Ascending aorta (tissue), 2 donors: Measurements from ENCODE around the gene CIBAR2. TPM values are rescaled to one million over a fixed set of nuclear protein-coding genes. Genes with fewer than 3 reads are reported as not detected.

ENCODE experiments used
- DNase-seq, 2 donors: peaks; one replicate each; pipeline ENCODE4 v3.0.0-alpha.2; 2019; ENCODE audit warnings: low spot score in 2 of 2
- H3K27ac ChIP-seq, 2 donors: fragments of 200-600 bp; sonication (generic); one replicate each; pipeline ENCODE4 v1.5.1; 2016 to 2017; ENCODE audit warnings: mild to moderate bottlenecking in 1 of 2
- H3K27me3 ChIP-seq: fragments of 200-600 bp; sonication (generic); one replicate; pipeline ENCODE4 v1.5.1; 2017
- H3K36me3 ChIP-seq, 2 donors: fragments of 200-600 bp; sonication (generic); one replicate each; pipeline ENCODE4 v1.5.1; 2016
- H3K4me1 ChIP-seq, 2 donors: fragments of 200-600 bp; sonication (generic); one replicate each; pipeline ENCODE4 v1.5.1; 2016 to 2017; ENCODE audit warnings: mild to moderate bottlenecking in 1 of 2
- H3K4me3 ChIP-seq, 2 donors: fragments of 200-600 bp; sonication (generic); one replicate each; pipeline ENCODE4 v1.5.1; 2016 to 2017; ENCODE audit warnings: mild to moderate bottlenecking in 1 of 2
- H3K9me3 ChIP-seq, 2 donors: fragments of 200-600 bp; sonication (generic); one replicate each; pipeline ENCODE4 v1.5.1; 2016
- intact Hi-C: fragments of 100-400 bp; cut with DNase I; formaldehyde crosslinking; loops from one replicate; pipeline ENCODE4 v1.15.1; 2023
- total RNA-seq: library from RNA; depleted of rRNA; stranded (reverse); fragments of >200 nt; gene quantifications from one replicate; pipeline ENCODE4 v1.1.0, GENCODE V29; 2016
- TF ChIP-seq, protein P1 (sequence below), 3 experiments: fragments of 200-600 bp in 2 of 3; fragments of 450-650 bp in 1 of 3; sonication (generic) in 2 of 3; IDR thresholded peaks; one replicate each; pipeline ENCODE4 v1.5.1; 2016 to 2019; ENCODE audit warnings: antibody characterized with exemption in 3 of 3, mild to moderate bottlenecking in 1 of 3, moderate library complexity in 1 of 3

CIBAR2 gene
- total RNA-seq, 1 donor from 2014 or later = not detected

DNA sequence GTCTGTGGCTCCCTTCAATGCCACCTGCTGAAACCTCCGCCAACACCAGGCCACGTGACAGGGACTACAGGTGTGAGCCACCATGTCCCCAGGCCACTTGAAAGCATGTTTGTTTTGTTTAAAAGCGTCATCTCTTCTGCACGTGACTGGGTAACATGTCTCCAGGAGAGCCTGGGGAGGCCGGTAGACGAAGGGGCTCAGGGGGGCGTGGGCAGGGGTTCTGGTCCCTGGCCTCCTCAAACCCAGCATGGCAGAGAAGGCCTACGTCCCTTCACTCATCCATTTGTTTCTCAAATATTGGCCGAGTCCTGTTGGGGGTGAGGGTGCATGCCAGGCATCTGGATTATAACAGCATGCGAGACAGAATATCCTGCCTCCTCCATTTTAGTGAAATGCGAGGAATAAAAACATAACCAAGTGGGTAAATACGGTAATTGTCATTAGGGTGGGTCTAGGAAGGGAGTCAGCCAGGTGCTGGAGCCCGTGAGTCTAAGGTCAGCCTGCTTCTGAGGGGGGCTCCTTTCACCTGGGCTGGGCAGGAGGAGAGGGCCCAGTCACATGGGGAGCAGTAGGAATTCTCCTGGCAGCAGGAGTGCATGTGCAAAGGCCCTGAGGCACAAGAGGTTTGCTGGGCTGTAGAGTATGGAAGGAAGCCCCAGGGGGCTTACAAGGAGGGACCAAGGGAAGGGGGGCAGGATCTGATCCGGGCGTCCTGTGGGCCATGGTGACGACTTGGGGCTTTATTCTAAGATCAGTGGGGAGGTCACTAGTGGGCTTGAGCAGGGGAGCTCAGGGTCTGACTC is 26.8 kb upstream of the CIBAR2 start:
- Histone ChIP-seq H3K36me3 (no peaks in the 10 kb centered on the region), H3K27ac (no peak overlapping the region), H3K4me3 (no peak overlapping the region), H3K9me3 (no peaks in the 10 kb centered on the region), H3K27me3 (no peaks in the 10 kb centered on the region), H3K4me1 (peaks cover 3 to 13% of the 10 kb centered on the region in 2 donors)
- DNase-seq = no peak
- intact Hi-C loops = no loop called here
- TF ChIP-seq, protein P1, sequence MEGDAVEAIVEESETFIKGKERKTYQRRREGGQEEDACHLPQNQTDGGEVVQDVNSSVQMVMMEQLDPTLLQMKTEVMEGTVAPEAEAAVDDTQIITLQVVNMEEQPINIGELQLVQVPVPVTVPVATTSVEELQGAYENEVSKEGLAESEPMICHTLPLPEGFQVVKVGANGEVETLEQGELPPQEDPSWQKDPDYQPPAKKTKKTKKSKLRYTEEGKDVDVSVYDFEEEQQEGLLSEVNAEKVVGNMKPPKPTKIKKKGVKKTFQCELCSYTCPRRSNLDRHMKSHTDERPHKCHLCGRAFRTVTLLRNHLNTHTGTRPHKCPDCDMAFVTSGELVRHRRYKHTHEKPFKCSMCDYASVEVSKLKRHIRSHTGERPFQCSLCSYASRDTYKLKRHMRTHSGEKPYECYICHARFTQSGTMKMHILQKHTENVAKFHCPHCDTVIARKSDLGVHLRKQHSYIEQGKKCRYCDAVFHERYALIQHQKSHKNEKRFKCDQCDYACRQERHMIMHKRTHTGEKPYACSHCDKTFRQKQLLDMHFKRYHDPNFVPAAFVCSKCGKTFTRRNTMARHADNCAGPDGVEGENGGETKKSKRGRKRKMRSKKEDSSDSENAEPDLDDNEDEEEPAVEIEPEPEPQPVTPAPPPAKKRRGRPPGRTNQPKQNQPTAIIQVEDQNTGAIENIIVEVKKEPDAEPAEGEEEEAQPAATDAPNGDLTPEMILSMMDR (IDR thresholded peaks at IDR 0.05) = no peak

DNA sequence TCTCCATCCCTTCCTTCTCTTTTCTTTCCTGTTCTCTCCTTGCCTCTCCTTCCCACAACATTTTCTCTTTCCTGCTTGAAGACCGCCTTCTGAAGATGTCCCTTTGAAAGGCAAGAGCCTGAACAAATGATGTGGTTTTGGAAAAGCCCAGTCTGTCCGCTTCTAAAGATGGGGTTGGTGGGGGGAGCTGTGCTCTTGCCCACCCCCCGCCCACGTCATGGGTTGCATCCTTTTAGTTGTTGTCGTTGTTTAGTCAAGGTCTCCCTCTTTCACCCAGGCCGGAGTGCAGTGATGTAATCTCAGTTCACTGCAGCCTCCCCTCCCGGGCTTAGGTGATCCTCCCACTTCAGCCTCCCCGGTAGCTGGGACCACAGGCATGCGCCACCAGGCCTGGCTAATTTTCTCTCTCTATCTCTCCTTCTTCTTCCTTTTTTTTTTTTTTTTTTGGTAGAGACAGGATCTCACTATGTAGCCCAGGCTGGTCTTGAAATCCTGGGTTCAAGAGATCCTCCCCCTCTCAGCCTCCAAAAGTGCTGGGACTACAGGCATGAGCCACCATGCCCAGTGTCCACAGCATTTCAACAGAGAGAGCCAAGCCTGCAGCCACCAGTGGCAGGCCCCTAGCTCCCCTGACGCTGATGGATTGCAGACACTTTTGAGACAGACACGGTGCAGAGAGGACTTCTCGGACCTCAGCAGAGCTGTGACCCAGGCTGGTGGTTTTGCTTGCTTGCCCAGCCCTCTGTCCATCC is 26.0 kb upstream of the CIBAR2 start:
- Histone ChIP-seq H3K27ac (peak overlapping the region; percentile 38 to 68), H3K9me3 (no peaks in the 10 kb centered on the region), H3K4me3 (peak overlapping the region; percentile 38 to 59), H3K36me3 (no peaks in the 10 kb centered on the region), H3K4me1 (peaks cover 3 to 13% of the 10 kb centered on the region in 2 donors), H3K27me3 (no peaks in the 10 kb centered on the region)
- TF ChIP-seq, protein P1 (IDR thresholded peaks at IDR 0.05) = no peak
- intact Hi-C loops = no loop called here
- no peak for DNase-seq

DNA sequence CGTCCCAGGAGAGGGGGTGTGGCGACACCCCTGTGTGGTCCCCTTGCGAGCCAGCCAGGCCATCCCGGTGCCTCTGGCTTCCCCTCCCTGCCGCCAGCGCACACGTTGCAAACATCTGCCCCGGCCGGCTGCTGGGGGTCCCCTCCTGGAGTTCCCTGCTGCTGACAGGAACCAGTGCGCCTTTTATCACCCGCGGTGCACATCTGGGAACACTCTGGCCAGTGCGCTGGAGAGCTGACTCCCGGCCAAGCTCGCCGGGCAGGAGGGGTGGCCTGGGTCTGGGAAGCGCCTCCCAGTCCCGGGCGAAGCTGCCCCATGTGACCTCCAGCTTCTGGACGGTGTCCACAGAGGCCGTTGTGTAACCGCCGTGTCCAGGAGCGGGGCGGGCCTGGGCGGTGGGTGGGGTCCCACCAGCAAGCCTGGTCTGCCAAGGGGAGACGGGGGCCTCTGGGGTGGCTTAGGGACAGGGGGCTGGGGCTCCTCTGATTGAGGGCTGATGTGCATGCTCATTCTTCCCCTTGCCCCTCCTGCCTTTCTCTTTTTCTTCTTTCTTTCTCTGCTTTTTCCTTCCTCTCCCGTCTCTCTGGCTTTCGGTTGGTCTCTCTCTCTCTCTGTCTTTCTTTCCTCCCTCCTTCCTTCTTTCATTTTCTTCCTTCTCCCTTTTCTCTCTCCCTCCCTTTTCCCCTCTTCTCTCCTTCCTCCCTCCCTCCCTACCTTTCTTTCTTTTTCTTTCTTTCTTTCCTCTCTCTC is 25.2 kb upstream of the CIBAR2 start:
- DNase-seq = peak; percentile 74 to 95
- Histone ChIP-seq H3K4me1 (peaks cover 3 to 13% of the 10 kb centered on the region in 2 donors), H3K9me3 (no peaks in the 10 kb centered on the region), H3K36me3 (no peaks in the 10 kb centered on the region), H3K4me3 (peak overlapping the region; percentile 38 to 59), H3K27me3 (no peaks in the 10 kb centered on the region), H3K27ac (peak overlapping the region; percentile 66 to 68)
- TF ChIP-seq, protein P1 (IDR thresholded peaks at IDR 0.05) = no peak
- intact Hi-C loops = no loop called here

DNA sequence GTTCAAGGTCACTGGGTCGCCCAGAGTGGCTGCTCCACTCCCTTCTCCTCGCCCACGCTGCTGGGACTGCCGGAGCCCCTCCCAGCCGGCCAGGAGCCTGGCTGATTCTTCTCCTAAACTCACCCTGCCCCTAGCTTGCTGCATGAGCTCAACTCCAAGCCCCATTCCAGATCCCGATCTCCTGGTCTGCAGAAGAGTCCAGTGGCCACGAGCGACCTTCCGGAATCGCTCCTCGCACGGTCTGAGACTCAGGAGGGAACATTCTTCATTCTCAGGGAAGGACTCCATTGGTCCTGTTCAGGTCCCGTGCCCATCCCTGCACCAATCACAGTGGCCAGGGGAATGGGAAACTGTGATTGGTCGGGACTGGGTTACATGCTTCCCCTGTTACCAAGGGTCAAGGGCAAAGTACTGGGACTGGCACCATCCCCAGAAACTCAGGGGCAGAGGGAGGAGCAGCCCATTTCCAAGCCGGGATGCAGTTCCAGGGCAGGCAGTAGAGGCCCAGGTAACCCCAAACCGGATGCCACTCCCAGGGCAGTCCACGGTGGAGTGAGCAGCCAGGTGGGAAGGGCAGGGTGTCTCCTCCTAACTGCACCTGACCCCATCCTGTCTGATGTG is 24.5 kb upstream of the CIBAR2 start:
- Histone ChIP-seq H3K4me3 (peak overlapping the region in 1 of 2 donors; percentile 59), H3K4me1 (peaks cover 3 to 13% of the 10 kb centered on the region in 2 donors), H3K27ac (peak overlapping the region; percentile 66 to 68), H3K27me3 (no peaks in the 10 kb centered on the region), H3K36me3 (no peaks in the 10 kb centered on the region), H3K9me3 (no peaks in the 10 kb centered on the region)
- intact Hi-C loops = no loop called here
- TF ChIP-seq, protein P1 (IDR thresholded peaks at IDR 0.05) = no peak
- DNase-seq = peak in 1 of 2 donors; percentile 77

DNA sequence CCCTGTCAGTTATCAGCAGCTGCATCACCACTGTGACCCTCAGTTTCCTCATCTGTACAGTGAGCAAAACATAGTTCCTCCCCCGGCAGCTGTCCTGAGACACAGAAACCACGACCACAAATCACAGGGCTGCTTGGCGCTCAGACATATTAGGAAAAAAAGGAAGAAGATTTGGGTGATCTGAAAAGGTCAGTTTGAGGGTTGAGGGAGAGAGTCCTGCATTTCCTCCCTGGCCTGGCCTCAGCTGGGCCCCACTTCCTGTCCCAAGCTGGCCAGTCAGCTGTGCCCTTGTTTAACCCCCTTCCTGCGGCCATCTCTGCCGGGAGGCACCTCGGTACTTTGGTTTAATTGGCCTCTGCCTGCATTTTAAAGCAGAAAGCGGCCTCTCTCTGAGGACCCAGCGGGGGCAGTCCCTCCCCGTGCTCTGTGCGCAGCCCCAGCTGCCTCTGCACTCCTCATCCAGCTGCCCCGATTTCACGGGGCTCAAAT is 24.0 kb upstream of the CIBAR2 start:
- Histone ChIP-seq H3K27ac (peak overlapping the region; percentile 66 to 68), H3K4me1 (peaks cover 3 to 14% of the 10 kb centered on the region in 2 donors), H3K9me3 (no peaks in the 10 kb centered on the region), H3K4me3 (no peak overlapping the region), H3K27me3 (no peaks in the 10 kb centered on the region), H3K36me3 (no peaks in the 10 kb centered on the region)
- TF ChIP-seq, protein P1 (IDR thresholded peaks at IDR 0.05) = no peak
- intact Hi-C loops = no loop called here
- DNase-seq = no peak
